Stimulated activated CD8-positive, alpha-beta memory T cell treated with anti-CD3 and anti-CD28 coated beads, Interleukin-15, amount 100 ng/mL, for 4 hours (primary cell): ENCODE measurements around the gene SUGCT.
"Not testable (repeated sequence)": the region's sequence is repeated elsewhere in the genome, so short reads cannot be mapped to it uniquely, and the experiment has no call there.

Experiments
- DNase-seq, 2 donors: peaks; one replicate each; pipeline ENCODE4 v3.0.0-alpha.2; 2020; ENCODE audit warnings: low read depth in 2 of 2

SUGCT gene

GRCh38 chr7:40139891-40140290, 5.1 kb downstream of the SUGCT start:
- DNase-seq = not testable (repeated sequence)

GRCh38 chr7:40141916-40142315, 7.1 kb downstream of the SUGCT start:
- not testable (repeated sequence) for DNase-seq

GRCh38 chr7:40145596-40146130, 10.9 kb downstream of the SUGCT start:
- not testable (repeated sequence) for DNase-seq

GRCh38 chr7:40147371-40148246, 12.8 kb downstream of the SUGCT start:
- no peak for DNase-seq

GRCh38 chr7:40148247-40148580, 13.4 kb downstream of the SUGCT start:
- DNase-seq = not testable (repeated sequence)

- no peak for DNase-seq
Measured at GRCh38 chr7:40148671-40149070, 13.9 kb downstream of the SUGCT start.

- no peak for DNase-seq
Measured at GRCh38 chr7:40151504-40151903, 16.7 kb downstream of the SUGCT start.

- DNase-seq = no peak
Measured at GRCh38 chr7:40156988-40157387, 22.2 kb downstream of the SUGCT start.

GRCh38 chr7:40162516-40162915, 27.7 kb downstream of the SUGCT start:
- no peak for DNase-seq

- DNase-seq = no peak
Measured at GRCh38 chr7:40165216-40165615, 30.4 kb downstream of the SUGCT start.

GRCh38 chr7:40167291-40167690, 32.5 kb downstream of the SUGCT start:
- DNase-seq = no peak

GRCh38 chr7:40168266-40168665, 33.5 kb downstream of the SUGCT start:
- not testable (repeated sequence) for DNase-seq

- DNase-seq = not testable (repeated sequence)
Measured at GRCh38 chr7:40173121-40173520, 38.3 kb downstream of the SUGCT start.

- DNase-seq = not testable (repeated sequence)
Measured at GRCh38 chr7:40175256-40175655, 40.5 kb downstream of the SUGCT start.

- no peak for DNase-seq
Measured at GRCh38 chr7:40175725-40176510, 41.1 kb downstream of the SUGCT start.

GRCh38 chr7:40177071-40177470, 42.3 kb downstream of the SUGCT start:
- no peak for DNase-seq

GRCh38 chr7:40182452-40182851, 47.6 kb downstream of the SUGCT start:
- no peak for DNase-seq

- DNase-seq = no peak
Measured at GRCh38 chr7:40186586-40186985, 51.8 kb downstream of the SUGCT start.

- no peak for DNase-seq
Measured at GRCh38 chr7:40192036-40192435, 57.2 kb downstream of the SUGCT start.

- DNase-seq = no peak
Measured at GRCh38 chr7:40194745-40195144, 59.9 kb downstream of the SUGCT start.

- no peak for DNase-seq
Measured at GRCh38 chr7:40197527-40197926, 62.7 kb downstream of the SUGCT start.

GRCh38 chr7:40199076-40199802, 64.4 kb downstream of the SUGCT start:
- no peak for DNase-seq
